ENCODE data around the gene CXCR5. TPM values are rescaled to one million over a fixed set of nuclear protein-coding genes. Genes with fewer than 3 reads are reported as not detected.
"Not testable (repeated sequence)": the region's sequence is repeated elsewhere in the genome, so short reads cannot be mapped to it uniquely, and the experiment has no call there.

The CXCR5 gene
- total RNA-seq (ENCODE audit: low replicate concordance): not detected in 2 replicates

GRCh38 chr11:118883368-118884071, at the start of gene CXCR5:
CXCR5 (plus strand) TSS chr11:118883892; CDS start chr11:118883942, 50 bp downstream.
- no peak for DNase-seq (ENCODE audit: low read depth)
- no peak for TF ChIP-seq CTCF (IDR thresholded peaks at IDR 0.05; ENCODE audit: insufficient read depth, low read length)
- H3K4me3 ChIP-seq (ENCODE audit: low read depth, low read length): no peak within 1 kb of the TSS

- no peak overlapping the region for H3K4me3 ChIP-seq (ENCODE audit: low read depth, low read length)
- no peak for TF ChIP-seq CTCF (IDR thresholded peaks at IDR 0.05; ENCODE audit: insufficient read depth, low read length)
- peak; percentile 23 for DNase-seq (ENCODE audit: low read depth)
Measured at GRCh38 chr11:118834427-118835028, 49.2 kb upstream of the CXCR5 start.

- H3K4me3 ChIP-seq (ENCODE audit: low read depth, low read length): no peak overlapping the region
- no peak for DNase-seq (ENCODE audit: low read depth)
- no peak for TF ChIP-seq CTCF (IDR thresholded peaks at IDR 0.05; ENCODE audit: insufficient read depth, low read length)
Measured at GRCh38 chr11:118837868-118838267, 45.8 kb upstream of the CXCR5 start.

- TF ChIP-seq CTCF (IDR thresholded peaks at IDR 0.05; ENCODE audit: insufficient read depth, low read length): no peak
- H3K4me3 ChIP-seq (ENCODE audit: low read depth, low read length): no peak overlapping the region
- no peak for DNase-seq (ENCODE audit: low read depth)
Measured at GRCh38 chr11:118838905-118839553, 44.7 kb upstream of the CXCR5 start.

- no peak for TF ChIP-seq CTCF (IDR thresholded peaks at IDR 0.05; ENCODE audit: insufficient read depth, low read length)
- no peak for DNase-seq (ENCODE audit: low read depth)
- no peak overlapping the region for H3K4me3 ChIP-seq (ENCODE audit: low read depth, low read length)
Measured at GRCh38 chr11:118841469-118842242, 42.0 kb upstream of the CXCR5 start.

GRCh38 chr11:118842369-118842768, 41.3 kb upstream of the CXCR5 start:
- DNase-seq (ENCODE audit: low read depth): peak; percentile 50
- no peak for TF ChIP-seq CTCF (IDR thresholded peaks at IDR 0.05; ENCODE audit: insufficient read depth, low read length)
- H3K4me3 ChIP-seq (ENCODE audit: low read depth, low read length): no peak overlapping the region

- H3K4me3 ChIP-seq (ENCODE audit: low read depth, low read length); DNase-seq (ENCODE audit: low read depth): not testable (repeated sequence)
Measured at GRCh38 chr11:118842843-118843242, 40.8 kb upstream of the CXCR5 start.
